Measurements from ENCODE around the gene PRPF19. TPM values are rescaled to one million over a fixed set of nuclear protein-coding genes. Genes with fewer than 3 reads are reported as not detected.
A peak's percentile ranks its signal among the peaks of the same experiment; 100 is the strongest.

PRPF19 gene
- total and polyA plus RNA-seq, 2 of the 13 experiments (the other 11 are each of a cell fraction or from before 2014, with no cell fraction given) = 27.4 to 91.1 TPM

DNA sequence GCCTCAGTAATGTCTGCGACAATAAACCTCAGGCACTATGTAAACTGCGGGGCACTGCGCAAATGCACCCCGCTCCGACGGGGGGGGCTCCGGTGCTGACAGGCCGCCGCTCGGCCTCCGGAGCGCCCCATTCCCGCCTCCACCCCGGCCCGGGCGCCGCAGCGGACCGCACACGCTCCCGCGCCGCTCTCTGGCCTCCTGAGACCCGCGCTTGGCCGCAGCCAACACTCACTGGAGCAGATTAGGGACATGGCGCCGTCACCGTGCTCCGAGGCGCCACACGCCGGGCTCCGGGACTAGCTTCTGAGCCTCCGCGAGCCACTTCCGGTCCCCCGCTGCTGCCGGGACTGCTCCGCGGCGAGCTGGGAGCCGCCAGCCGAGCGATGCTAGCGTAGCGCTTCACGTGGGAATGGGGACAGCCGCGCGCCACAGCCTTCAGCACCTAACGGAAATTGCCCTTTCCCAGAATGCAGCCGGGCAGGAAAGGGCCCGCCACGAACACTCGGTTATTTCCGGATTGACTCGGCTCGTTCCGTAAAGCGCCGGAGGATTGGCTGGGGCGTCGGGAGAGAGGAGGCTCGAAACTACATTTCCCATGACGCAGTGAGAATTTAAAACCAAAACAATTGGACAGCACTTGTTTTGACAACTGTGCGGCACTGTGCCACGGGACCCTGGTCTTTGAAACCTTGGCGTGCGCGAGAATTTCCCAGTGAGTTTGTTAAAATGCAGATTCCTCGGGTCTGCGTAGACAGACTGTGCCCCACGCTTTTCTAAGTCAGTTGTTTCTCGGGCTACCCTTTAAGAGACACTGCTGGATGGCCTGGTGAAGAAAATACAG, at the start of gene PRPF19 (continued):
- TF ChIP-seq, protein P1, sequence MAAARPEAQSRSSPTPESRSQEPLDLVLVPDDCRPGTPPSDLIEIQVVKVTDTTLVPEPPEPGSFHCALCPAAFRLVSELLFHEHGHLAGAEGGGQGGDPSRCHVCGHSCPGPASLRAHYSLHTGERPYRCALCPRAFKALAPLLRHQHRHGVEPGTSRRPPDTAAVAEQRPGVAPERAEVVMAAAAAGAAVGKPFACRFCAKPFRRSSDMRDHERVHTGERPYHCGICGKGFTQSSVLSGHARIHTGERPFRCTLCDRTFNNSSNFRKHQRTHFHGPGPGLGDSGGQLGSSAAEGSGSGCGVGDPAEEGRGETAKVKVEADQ (CRISPR knock-in tag; IDR thresholded peaks at IDR 0.05; ENCODE audit: borderline replicate concordance) = no peak
- TF ChIP-seq ZNF577 (CRISPR knock-in tag; IDR thresholded peaks at IDR 0.05; ENCODE audit: borderline replicate concordance, low read depth) = no peak
- TF ChIP-seq, protein P2, sequence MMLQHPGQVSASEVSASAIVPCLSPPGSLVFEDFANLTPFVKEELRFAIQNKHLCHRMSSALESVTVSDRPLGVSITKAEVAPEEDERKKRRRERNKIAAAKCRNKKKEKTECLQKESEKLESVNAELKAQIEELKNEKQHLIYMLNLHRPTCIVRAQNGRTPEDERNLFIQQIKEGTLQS (CRISPR knock-in tag; IDR thresholded peaks at IDR 0.05) = 0 out of 2 replicates have a peak, but pooled peaks have one; percentile 15
- no peak for TF ChIP-seq SIX4 (CRISPR knock-in tag; IDR thresholded peaks at IDR 0.05)
- TF ChIP-seq FOXK2 (IDR thresholded peaks at IDR 0.05) = peak; percentile 42; the same call in 1 of the 2 replicates
- TF ChIP-seq GABPB1 (CRISPR knock-in tag; IDR thresholded peaks at IDR 0.05) = peak; percentile 97
- TF ChIP-seq, protein P3, sequence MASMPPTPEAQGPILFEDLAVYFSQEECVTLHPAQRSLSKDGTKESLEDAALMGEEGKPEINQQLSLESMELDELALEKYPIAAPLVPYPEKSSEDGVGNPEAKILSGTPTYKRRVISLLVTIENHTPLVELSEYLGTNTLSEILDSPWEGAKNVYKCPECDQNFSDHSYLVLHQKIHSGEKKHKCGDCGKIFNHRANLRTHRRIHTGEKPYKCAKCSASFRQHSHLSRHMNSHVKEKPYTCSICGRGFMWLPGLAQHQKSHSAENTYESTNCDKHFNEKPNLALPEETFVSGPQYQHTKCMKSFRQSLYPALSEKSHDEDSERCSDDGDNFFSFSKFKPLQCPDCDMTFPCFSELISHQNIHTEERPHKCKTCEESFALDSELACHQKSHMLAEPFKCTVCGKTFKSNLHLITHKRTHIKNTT (CRISPR knock-in tag; IDR thresholded peaks at IDR 0.05) = no peak
- TF ChIP-seq, protein P4, sequence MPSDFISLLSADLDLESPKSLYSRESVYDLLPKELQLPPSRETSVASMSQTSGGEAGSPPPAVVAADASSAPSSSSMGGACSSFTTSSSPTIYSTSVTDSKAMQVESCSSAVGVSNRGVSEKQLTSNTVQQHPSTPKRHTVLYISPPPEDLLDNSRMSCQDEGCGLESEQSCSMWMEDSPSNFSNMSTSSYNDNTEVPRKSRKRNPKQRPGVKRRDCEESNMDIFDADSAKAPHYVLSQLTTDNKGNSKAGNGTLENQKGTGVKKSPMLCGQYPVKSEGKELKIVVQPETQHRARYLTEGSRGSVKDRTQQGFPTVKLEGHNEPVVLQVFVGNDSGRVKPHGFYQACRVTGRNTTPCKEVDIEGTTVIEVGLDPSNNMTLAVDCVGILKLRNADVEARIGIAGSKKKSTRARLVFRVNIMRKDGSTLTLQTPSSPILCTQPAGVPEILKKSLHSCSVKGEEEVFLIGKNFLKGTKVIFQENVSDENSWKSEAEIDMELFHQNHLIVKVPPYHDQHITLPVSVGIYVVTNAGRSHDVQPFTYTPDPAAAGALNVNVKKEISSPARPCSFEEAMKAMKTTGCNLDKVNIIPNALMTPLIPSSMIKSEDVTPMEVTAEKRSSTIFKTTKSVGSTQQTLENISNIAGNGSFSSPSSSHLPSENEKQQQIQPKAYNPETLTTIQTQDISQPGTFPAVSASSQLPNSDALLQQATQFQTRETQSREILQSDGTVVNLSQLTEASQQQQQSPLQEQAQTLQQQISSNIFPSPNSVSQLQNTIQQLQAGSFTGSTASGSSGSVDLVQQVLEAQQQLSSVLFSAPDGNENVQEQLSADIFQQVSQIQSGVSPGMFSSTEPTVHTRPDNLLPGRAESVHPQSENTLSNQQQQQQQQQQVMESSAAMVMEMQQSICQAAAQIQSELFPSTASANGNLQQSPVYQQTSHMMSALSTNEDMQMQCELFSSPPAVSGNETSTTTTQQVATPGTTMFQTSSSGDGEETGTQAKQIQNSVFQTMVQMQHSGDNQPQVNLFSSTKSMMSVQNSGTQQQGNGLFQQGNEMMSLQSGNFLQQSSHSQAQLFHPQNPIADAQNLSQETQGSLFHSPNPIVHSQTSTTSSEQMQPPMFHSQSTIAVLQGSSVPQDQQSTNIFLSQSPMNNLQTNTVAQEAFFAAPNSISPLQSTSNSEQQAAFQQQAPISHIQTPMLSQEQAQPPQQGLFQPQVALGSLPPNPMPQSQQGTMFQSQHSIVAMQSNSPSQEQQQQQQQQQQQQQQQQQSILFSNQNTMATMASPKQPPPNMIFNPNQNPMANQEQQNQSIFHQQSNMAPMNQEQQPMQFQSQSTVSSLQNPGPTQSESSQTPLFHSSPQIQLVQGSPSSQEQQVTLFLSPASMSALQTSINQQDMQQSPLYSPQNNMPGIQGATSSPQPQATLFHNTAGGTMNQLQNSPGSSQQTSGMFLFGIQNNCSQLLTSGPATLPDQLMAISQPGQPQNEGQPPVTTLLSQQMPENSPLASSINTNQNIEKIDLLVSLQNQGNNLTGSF (CRISPR knock-in tag; IDR thresholded peaks at IDR 0.05) = 0 out of 2 replicates have a peak, but pooled peaks have one; percentile 72
- TF ChIP-seq, protein P5, sequence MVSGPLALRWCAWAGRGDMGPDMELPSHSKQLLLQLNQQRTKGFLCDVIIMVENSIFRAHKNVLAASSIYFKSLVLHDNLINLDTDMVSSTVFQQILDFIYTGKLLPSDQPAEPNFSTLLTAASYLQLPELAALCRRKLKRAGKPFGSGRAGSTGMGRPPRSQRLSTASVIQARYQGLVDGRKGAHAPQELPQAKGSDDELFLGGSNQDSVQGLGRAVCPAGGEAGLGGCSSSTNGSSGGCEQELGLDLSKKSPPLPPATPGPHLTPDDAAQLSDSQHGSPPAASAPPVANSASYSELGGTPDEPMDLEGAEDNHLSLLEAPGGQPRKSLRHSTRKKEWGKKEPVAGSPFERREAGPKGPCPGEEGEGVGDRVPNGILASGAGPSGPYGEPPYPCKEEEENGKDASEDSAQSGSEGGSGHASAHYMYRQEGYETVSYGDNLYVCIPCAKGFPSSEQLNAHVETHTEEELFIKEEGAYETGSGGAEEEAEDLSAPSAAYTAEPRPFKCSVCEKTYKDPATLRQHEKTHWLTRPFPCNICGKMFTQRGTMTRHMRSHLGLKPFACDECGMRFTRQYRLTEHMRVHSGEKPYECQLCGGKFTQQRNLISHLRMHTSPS (CRISPR knock-in tag; IDR thresholded peaks at IDR 0.05; ENCODE audit: low read depth) = no peak
- TF ChIP-seq, protein P6, sequence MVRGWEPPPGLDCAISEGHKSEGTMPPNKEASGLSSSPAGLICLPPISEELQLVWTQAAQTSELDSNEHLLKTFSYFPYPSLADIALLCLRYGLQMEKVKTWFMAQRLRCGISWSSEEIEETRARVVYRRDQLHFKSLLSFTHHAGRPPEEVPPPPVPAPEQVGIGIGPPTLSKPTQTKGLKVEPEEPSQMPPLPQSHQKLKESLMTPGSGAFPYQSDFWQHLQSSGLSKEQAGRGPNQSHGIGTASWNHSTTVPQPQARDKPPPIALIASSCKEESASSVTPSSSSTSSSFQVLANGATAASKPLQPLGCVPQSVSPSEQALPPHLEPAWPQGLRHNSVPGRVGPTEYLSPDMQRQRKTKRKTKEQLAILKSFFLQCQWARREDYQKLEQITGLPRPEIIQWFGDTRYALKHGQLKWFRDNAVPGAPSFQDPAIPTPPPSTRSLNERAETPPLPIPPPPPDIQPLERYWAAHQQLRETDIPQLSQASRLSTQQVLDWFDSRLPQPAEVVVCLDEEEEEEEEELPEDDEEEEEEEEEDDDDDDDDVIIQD (CRISPR knock-in tag; IDR thresholded peaks at IDR 0.05; ENCODE audit: low read depth) = peak; percentile 34; the same call in 1 of the 2 replicates
- TF ChIP-seq, protein P7, sequence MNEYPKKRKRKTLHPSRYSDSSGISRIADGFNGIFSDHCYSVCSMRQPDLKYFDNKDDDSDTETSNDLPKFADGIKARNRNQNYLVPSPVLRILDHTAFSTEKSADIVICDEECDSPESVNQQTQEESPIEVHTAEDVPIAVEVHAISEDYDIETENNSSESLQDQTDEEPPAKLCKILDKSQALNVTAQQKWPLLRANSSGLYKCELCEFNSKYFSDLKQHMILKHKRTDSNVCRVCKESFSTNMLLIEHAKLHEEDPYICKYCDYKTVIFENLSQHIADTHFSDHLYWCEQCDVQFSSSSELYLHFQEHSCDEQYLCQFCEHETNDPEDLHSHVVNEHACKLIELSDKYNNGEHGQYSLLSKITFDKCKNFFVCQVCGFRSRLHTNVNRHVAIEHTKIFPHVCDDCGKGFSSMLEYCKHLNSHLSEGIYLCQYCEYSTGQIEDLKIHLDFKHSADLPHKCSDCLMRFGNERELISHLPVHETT (CRISPR knock-in tag; conservative IDR thresholded peaks at IDR 0.05) = peak; percentile 92
- no peak for TF ChIP-seq ZNF644 (CRISPR knock-in tag; IDR thresholded peaks at IDR 0.05; ENCODE audit: low read depth)
- peak; percentile 90; the same call in 1 of the 2 replicates for TF ChIP-seq MXD4 (CRISPR knock-in tag; IDR thresholded peaks at IDR 0.05)
- no peak for TF ChIP-seq RARG (CRISPR knock-in tag; IDR thresholded peaks at IDR 0.05; ENCODE audit: low read depth)

All from HepG2 (cell line).